HEK293 (cell line): Measurements from ENCODE around the gene PRKCZ.

Experiments used
- BCL6B ChIP-seq: fragments of 450-650 bp; formaldehyde crosslinking; IDR thresholded peaks from 2 replicates; pipeline ENCODE4 v1.5.1; 2017; ENCODE audit warnings: missing biosample characterization, missing genetic modification characterization
- GLI2 ChIP-seq: fragments of 450-650 bp; formaldehyde crosslinking; IDR thresholded peaks from 2 replicates; pipeline ENCODE4; 2017; ENCODE audit warnings: missing biosample characterization, missing genetic modification characterization, low read depth, borderline replicate concordance
- IKZF3 ChIP-seq: fragments of 450-650 bp; IDR thresholded peaks from 2 replicates; pipeline ENCODE4 v1.5.0; 2018; ENCODE audit warnings: missing biosample characterization, mild to moderate bottlenecking, missing genetic modification characterization, moderate library complexity
- PRDM2 ChIP-seq: fragments of 450-650 bp; formaldehyde crosslinking; IDR thresholded peaks from 2 replicates; pipeline ENCODE4 v1.5.1; 2016; ENCODE audit warnings: missing biosample characterization, missing genetic modification characterization, borderline replicate concordance
- TSHZ1 ChIP-seq: fragments of 450-650 bp; formaldehyde crosslinking; IDR thresholded peaks from 2 replicates; pipeline ENCODE4 v1.5.1; 2016; ENCODE audit warnings: missing biosample characterization, missing genetic modification characterization, borderline replicate concordance
- ZBTB44 ChIP-seq: fragments of 450-650 bp; IDR thresholded peaks from 2 replicates; pipeline ENCODE4 v1.5.1; 2018; ENCODE audit warnings: missing biosample characterization, mild to moderate bottlenecking, missing genetic modification characterization
- ZNF184 ChIP-seq: fragments of 450-650 bp; IDR thresholded peaks from 2 replicates; pipeline ENCODE4 v1.5.1; 2018; ENCODE audit warnings: missing biosample characterization, mild to moderate bottlenecking, missing genetic modification characterization
- ZNF202 ChIP-seq: fragments of 450-650 bp; formaldehyde crosslinking; IDR thresholded peaks from 2 replicates; pipeline ENCODE4 v1.5.1; 2016; ENCODE audit warnings: missing biosample characterization, missing genetic modification characterization, borderline replicate concordance
- ZNF214 ChIP-seq: fragments of 450-650 bp; formaldehyde crosslinking; IDR thresholded peaks from 2 replicates; pipeline ENCODE4 v1.5.1; 2017; ENCODE audit warnings: missing biosample characterization, mild to moderate bottlenecking, missing genetic modification characterization, borderline replicate concordance
- ZNF398 ChIP-seq: fragments of 450-650 bp; formaldehyde crosslinking; IDR thresholded peaks from 2 replicates; pipeline ENCODE4 v1.5.1; 2017; ENCODE audit warnings: missing biosample characterization, missing genetic modification characterization
- ZNF404 ChIP-seq: fragments of 450-650 bp; formaldehyde crosslinking; IDR thresholded peaks from 2 replicates; pipeline ENCODE4 v1.5.1; 2017; ENCODE audit warnings: missing biosample characterization, missing genetic modification characterization
- ZNF629 ChIP-seq: fragments of 450-650 bp; formaldehyde crosslinking; IDR thresholded peaks from 2 replicates; pipeline ENCODE4 v1.5.1; 2017; ENCODE audit warnings: missing biosample characterization, missing genetic modification characterization
- ZNF660 ChIP-seq: fragments of 450-650 bp; IDR thresholded peaks from 2 replicates; pipeline ENCODE4 v1.5.1; 2018; ENCODE audit warnings: missing biosample characterization, mild to moderate bottlenecking, missing genetic modification characterization
- ZNF701 ChIP-seq: fragments of 450-650 bp; formaldehyde crosslinking; IDR thresholded peaks from 2 replicates; pipeline ENCODE4 v1.5.1; 2016; ENCODE audit warnings: missing biosample characterization, missing genetic modification characterization

PRKCZ gene

GRCh38 chr1:2158272-2158671, 108.1 kb downstream of the PRKCZ start (continued):
- TF ChIP-seq TSHZ1 (tag by site-specific recombination) (no peak), IKZF3 (tag by site-specific recombination) (no peak), GLI2 (tag by site-specific recombination) (no peak), ZNF398 (no peak), BCL6B (no peak), ZNF629 (tag by site-specific recombination) (no peak), PRDM2 (tag by site-specific recombination) (no peak), ZNF660 (tag by site-specific recombination) (no peak), ZBTB44 (no peak), ZNF202 (tag by site-specific recombination) (no peak), ZNF404 (tag by site-specific recombination) (no peak), ZNF184 (tag by site-specific recombination) (no peak), ZNF214 (no peak), ZNF701 (no peak)
